Testis (tissue), 2 donors: ENCODE measurements around the gene PMEPA1.

Experiments
- POLR2A ChIP-seq: fragments of 450-650 bp; IDR thresholded peaks from one replicate; pipeline ENCODE4 v1.6.1; 2017; ENCODE audit warnings: antibody characterized with exemption, mild to moderate bottlenecking, moderate library complexity
- TF ChIP-seq, protein P1 (sequence below), 3 experiments: fragments of 450-650 bp in 2 of 3; fragments of 200-600 bp in 1 of 3; sonication (generic) in 1 of 3; IDR thresholded peaks; one replicate each; pipeline ENCODE4 v1.5.1; 2016 to 2019; ENCODE audit warnings: antibody characterized with exemption in 3 of 3, mild to moderate bottlenecking in 2 of 3, moderate library complexity in 1 of 3

DNA sequence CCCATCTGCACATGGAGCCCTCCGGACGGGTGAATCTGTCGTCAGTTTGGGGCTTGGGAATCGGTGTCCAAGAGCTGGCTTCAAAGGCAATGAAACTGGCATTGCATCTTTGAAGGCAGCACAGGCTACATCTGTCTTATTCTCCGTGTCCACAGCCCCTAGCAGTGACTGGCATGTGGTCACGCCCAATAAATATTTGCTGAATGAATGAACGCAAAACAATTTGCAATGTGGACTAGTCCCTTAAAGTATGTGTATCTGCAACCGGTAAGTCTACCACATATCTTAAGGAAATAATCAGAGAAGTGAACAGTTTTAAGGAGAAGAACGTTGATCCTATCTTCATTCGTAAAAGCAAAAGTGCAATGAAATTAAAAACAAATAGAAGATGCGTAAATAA lies 8.0 kb upstream of the PMEPA1 start:
- TF ChIP-seq, protein P1, sequence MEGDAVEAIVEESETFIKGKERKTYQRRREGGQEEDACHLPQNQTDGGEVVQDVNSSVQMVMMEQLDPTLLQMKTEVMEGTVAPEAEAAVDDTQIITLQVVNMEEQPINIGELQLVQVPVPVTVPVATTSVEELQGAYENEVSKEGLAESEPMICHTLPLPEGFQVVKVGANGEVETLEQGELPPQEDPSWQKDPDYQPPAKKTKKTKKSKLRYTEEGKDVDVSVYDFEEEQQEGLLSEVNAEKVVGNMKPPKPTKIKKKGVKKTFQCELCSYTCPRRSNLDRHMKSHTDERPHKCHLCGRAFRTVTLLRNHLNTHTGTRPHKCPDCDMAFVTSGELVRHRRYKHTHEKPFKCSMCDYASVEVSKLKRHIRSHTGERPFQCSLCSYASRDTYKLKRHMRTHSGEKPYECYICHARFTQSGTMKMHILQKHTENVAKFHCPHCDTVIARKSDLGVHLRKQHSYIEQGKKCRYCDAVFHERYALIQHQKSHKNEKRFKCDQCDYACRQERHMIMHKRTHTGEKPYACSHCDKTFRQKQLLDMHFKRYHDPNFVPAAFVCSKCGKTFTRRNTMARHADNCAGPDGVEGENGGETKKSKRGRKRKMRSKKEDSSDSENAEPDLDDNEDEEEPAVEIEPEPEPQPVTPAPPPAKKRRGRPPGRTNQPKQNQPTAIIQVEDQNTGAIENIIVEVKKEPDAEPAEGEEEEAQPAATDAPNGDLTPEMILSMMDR (IDR thresholded peaks at IDR 0.05) = no peak
- TF ChIP-seq POLR2A = no peak
